ENCODE results near the gene TMEM250.

Gene TMEM250

DNA sequence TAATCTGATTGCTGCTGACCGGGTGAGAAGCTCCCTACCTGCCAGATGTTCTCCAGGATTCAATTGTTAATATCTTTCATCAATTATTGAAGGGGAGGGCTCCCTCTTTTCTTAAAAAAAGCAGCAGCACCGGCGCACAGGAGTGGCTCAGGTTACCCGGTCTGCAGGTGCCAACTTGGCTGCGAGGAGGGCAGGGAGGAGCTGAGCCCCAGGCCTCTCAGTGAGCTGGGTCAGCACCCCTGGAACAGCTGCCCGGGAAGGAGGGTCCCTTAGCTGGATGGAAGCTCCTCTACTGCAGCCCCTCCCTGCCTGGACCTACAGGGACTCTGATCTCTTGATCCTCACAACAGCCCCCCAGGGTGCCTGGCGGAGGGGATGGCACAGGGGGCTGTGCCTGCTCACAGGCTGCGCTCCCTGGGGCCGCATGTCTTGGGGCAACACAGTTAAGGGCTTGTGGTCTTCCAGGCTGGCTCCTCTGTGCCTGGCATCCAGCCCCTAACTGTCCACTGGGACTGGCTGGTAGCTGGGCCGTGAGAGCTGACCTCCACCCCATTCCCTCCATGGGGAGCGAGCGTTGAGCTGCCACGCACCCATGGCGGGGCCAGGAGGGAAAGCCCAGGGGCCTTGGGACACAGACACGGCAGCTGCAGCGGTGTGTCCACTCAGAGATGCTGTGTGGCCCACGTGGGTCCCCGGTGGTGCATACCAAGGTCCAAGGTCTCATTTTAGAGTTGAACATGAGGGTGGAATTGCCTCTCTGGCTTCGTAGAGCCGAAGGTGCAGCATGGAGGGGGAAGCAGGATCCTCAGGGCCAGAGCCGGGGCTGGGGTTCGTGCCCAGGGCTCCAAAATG lies 28.6 kb upstream of the TMEM250 start:
- Histone ChIP-seq H3K4me3 (ENCODE audit: extremely low read depth, insufficient read depth, low read length, poor library complexity, severe bottlenecking) (no peak overlapping the region), H3K9me3 (ENCODE audit: control insufficient read depth, low read length) (no peaks in the 10 kb centered on the region), H3K4me1 (ENCODE audit: control insufficient read depth, insufficient read depth, low read length, poor library complexity, severe bottlenecking) (no peaks in the 10 kb centered on the region), H3K36me3 (ENCODE audit: control insufficient read depth, insufficient read depth, low read length) (no peaks in the 10 kb centered on the region), H3K27ac (ENCODE audit: low read depth, low read length, severe bottlenecking) (no peak overlapping the region)
- 84 to 86% methylated on average over 18 to 21 of the region's 22 CpGs for WGBS, 2 experiments (ENCODE audit: insufficient coverage in 2 of 2)

DNA sequence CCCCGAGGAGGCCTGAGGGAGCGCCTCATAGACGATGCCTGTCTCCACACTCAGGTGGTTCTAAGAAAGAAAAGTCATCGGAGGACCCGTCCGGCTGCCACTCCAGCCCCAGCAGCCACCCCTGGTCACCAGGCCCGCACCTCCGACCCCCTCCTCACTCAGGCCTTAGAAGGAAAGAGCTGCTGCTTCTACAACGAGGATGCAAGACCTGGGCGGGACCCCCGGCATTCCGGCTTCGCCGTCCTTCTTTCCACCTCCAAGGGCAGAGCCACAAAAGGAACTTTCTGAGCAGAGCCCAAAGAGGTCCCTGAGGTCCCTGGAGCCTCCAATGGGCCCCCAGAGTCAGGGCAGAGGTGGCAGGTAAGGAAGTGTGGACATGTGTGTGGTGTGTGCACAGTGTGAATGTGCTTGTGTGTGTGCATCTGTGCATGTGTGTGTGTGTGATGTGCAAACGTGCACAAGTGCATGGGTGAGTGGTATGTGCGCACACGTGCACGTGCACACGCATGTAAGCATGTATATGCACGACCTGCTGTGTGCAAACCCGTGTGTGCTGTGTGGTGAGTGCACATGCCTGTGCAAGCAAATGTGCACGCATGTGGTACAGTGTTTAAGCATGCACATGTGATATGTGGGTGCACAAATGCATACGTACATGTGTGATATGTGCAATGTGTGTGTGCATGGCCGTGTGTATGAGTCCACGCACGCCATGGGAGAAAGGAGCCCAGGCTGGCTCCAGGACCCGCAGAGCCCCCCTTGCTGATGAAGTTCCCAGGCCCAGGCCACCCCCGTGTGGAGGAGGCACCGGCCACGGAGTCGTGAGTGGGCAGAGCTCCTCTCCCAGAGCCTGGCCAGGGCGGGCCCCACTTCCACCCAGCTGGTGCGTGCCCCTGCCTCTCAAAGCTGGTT lies 27.7 kb upstream of the TMEM250 start:
- Histone ChIP-seq H3K4me3 (ENCODE audit: extremely low read depth, insufficient read depth, low read length, poor library complexity, severe bottlenecking) (no peak overlapping the region), H3K27ac (ENCODE audit: low read depth, low read length, severe bottlenecking) (no peak overlapping the region), H3K36me3 (ENCODE audit: control insufficient read depth, insufficient read depth, low read length) (no peaks in the 10 kb centered on the region), H3K9me3 (ENCODE audit: control insufficient read depth, low read length) (no peaks in the 10 kb centered on the region), H3K4me1 (ENCODE audit: control insufficient read depth, insufficient read depth, low read length, poor library complexity, severe bottlenecking) (peaks cover 2% of the 10 kb centered on the region)
- 81 to 83% methylated on average over 32 to 33 of the region's 33 CpGs for WGBS, 2 experiments (ENCODE audit: insufficient coverage in 2 of 2)

DNA sequence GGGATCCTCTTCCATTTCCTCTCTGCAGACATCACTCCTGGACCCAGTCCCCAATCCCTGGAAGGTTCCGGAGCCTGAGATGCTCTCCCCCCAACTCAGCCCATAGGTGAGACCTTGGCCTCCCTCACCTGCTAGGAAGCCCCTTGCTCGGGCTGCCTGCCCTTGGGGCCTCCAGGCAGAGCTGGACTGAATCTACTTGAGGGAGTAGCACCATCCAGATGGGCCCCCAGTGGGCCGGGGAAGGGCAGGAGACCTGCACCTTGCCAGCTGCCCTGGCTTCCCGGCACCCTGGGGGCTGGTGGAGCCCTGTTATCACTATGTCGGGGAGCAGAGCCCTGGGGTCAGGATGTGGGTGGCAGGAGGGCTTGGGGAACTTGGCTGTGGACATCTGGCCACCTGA lies 26.9 kb upstream of the TMEM250 start:
- Histone ChIP-seq H3K4me1 (ENCODE audit: control insufficient read depth, insufficient read depth, low read length, poor library complexity, severe bottlenecking) (peaks cover 4% of the 10 kb centered on the region), H3K9me3 (ENCODE audit: control insufficient read depth, low read length) (no peaks in the 10 kb centered on the region), H3K36me3 (ENCODE audit: control insufficient read depth, insufficient read depth, low read length) (no peaks in the 10 kb centered on the region), H3K27ac (ENCODE audit: low read depth, low read length, severe bottlenecking) (no peak overlapping the region), H3K4me3 (ENCODE audit: extremely low read depth, insufficient read depth, low read length, poor library complexity, severe bottlenecking) (no peak overlapping the region)
- WGBS, 2 experiments (ENCODE audit: insufficient coverage in 2 of 2) = 90 to 91% methylated on average over 5 of the region's 5 CpGs

DNA sequence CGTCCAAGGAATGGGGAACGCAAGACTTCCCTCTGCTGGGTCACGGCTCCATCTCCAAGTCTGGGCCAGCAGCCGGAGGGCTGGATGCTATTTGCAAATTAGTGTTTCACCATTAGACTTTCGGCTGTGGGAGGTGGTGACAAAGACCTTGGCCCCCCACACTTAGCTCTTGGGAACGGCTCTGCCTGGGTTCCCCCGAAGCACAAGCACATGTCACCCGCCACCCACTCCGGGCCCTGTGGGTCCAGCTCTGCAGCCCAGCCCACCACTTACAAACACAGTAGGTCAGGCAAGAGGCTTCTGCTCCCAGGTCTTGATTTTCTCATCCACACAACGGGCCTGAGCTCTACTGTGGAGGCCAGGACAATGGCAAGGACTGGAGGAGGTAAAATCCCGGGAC lies 25.8 kb upstream of the TMEM250 start:
- no peak overlapping the region for H3K4me3 ChIP-seq (ENCODE audit: extremely low read depth, insufficient read depth, low read length, poor library complexity, severe bottlenecking)
- peaks cover 4% of the 10 kb centered on the region for H3K4me1 ChIP-seq (ENCODE audit: control insufficient read depth, insufficient read depth, low read length, poor library complexity, severe bottlenecking)
- H3K27ac ChIP-seq (ENCODE audit: low read depth, low read length, severe bottlenecking) = no peak overlapping the region
- WGBS, 2 experiments (ENCODE audit: insufficient coverage in 2 of 2) = 89 to 94% methylated on average over 10 to 11 of the region's 11 CpGs
- H3K36me3 ChIP-seq (ENCODE audit: control insufficient read depth, insufficient read depth, low read length) = no peaks in the 10 kb centered on the region
- no peaks in the 10 kb centered on the region for H3K9me3 ChIP-seq (ENCODE audit: control insufficient read depth, low read length)

DNA sequence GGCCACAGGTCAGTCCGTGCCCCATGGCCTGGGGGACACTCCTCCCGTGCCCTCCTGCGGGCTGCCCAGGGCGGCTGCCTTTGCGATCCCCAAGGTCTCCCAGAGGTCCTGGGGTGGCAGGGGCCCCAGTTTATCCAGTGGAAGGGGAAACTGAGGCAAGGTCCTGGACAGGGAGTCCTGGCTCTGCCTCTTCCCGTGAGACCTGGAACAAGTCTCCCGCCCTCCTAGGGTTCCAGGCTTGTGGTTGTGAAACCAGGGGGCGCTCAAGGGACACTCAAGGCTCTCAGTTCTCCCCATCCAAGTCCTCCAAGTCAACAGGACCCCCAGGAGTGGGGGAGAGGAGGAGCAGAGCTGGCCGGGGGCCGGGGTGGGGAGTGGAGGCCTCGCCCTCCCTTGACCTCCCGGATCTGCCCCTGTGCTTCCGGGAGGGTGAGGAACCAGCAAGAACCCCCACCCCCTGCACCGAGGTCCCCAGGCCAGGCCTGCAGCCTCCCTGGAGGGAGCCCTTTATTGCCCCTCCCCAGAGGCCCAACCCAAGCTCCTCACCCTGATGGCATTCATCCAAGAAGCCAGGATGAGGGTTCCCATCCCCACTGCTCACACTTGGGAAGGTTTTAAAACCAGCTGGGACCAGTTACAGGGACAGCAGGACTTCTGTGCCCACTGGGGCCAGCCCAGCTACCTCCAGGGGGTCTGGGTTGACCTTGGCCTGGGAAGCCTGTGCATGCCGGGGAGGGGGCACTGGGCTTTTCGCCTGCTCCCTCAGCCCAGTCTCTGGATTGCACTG lies 24.7 kb upstream of the TMEM250 start:
- Histone ChIP-seq H3K27ac (ENCODE audit: low read depth, low read length, severe bottlenecking) (no peak overlapping the region), H3K9me3 (ENCODE audit: control insufficient read depth, low read length) (no peaks in the 10 kb centered on the region), H3K36me3 (ENCODE audit: control insufficient read depth, insufficient read depth, low read length) (no peaks in the 10 kb centered on the region), H3K4me1 (ENCODE audit: control insufficient read depth, insufficient read depth, low read length, poor library complexity, severe bottlenecking) (peaks cover 4% of the 10 kb centered on the region), H3K4me3 (ENCODE audit: extremely low read depth, insufficient read depth, low read length, poor library complexity, severe bottlenecking) (no peak overlapping the region)
- 65 to 89% methylated on average over 4 to 12 of the region's 16 CpGs for WGBS, 2 experiments (ENCODE audit: insufficient coverage in 2 of 2)

DNA sequence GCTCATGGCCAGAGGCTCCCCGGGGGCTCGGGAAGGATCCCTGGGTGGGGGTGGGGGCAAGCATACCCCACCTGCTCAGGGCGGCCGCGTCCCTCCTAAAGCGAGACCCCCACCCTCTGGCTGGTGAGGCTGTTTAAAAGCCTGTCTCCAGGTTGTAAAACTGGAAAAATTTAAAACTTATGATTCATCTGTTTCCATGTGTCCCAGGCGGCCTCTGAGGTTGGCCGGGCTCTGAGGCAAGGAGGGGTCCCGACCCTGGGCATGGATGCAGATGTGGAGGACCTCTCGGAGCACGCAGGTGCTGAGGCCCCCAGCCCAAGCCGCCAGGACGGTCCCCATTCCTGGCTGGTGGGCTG lies 24.2 kb upstream of the TMEM250 start:
- Histone ChIP-seq H3K4me3 (ENCODE audit: extremely low read depth, insufficient read depth, low read length, poor library complexity, severe bottlenecking) (no peak overlapping the region), H3K9me3 (ENCODE audit: control insufficient read depth, low read length) (no peaks in the 10 kb centered on the region), H3K27ac (ENCODE audit: low read depth, low read length, severe bottlenecking) (no peak overlapping the region), H3K36me3 (ENCODE audit: control insufficient read depth, insufficient read depth, low read length) (no peaks in the 10 kb centered on the region), H3K4me1 (ENCODE audit: control insufficient read depth, insufficient read depth, low read length, poor library complexity, severe bottlenecking) (peaks cover 4% of the 10 kb centered on the region)
- WGBS, 2 experiments (ENCODE audit: insufficient coverage in 2 of 2) = 53 to 56% methylated on average over 9 to 12 of the region's 13 CpGs

DNA sequence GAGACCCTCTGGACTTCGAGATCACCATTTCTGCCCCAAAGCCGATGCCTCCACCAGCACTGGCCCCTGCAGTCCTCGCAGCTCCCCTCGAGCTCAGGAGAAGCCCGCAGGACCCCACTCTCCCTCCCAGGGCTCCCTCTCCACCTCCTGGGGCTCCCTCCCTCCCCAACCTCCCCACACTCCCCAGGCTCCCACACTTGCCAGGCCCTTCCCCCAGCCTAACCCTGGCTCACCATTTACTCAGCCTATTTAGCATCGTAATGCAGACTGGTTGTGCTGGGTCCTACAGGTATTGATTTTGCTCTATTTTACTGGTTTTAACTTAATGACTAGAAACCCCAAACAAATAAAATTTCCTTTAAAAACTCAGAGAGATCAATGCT lies 23.7 kb upstream of the TMEM250 start:
- Histone ChIP-seq H3K27ac (ENCODE audit: low read depth, low read length, severe bottlenecking) (no peak overlapping the region), H3K9me3 (ENCODE audit: control insufficient read depth, low read length) (no peaks in the 10 kb centered on the region), H3K4me1 (ENCODE audit: control insufficient read depth, insufficient read depth, low read length, poor library complexity, severe bottlenecking) (peaks cover 4% of the 10 kb centered on the region), H3K36me3 (ENCODE audit: control insufficient read depth, insufficient read depth, low read length) (no peaks in the 10 kb centered on the region), H3K4me3 (ENCODE audit: extremely low read depth, insufficient read depth, low read length, poor library complexity, severe bottlenecking) (no peak overlapping the region)
- WGBS, 2 experiments (ENCODE audit: insufficient coverage in 2 of 2) = 56 to 88% methylated on average over 4 of the region's 6 CpGs

DNA sequence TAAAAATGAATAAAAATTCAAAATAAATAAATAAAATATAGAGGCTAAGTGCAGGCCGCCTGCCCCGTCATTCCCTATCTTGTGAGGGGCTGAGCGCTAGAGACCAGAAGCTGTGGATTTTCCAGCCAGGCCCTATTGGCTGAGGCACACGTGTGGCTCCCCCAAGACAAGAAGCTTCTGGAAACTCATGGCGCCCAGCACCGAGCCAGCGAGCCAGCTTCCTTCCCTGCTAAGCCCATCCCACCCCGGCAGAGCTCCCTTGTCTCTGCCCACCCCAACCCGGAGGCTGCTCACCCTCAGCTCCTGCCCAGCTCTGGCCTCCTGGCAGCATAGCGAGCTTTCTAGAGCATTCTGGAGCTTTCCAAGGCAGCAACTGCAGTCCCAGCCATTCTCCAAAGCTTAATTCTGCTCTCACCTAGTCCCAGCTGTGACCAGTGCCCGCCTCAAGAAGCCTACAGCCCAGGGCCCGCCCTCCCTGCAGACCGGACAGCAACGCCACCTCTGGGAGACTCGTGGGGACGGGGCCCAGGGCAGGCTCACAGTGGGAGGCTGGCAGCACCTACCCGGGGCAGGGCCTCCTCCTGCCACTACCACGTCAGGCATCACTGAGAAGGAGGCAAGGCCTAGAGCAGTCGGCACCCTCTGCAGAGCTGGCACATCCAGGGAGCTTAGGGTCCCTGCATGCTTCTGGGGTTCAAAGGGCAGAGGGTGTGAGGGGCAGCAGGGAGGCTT lies 23.2 kb upstream of the TMEM250 start:
- no peak overlapping the region for H3K27ac ChIP-seq (ENCODE audit: low read depth, low read length, severe bottlenecking)
- peaks cover 4% of the 10 kb centered on the region for H3K4me1 ChIP-seq (ENCODE audit: control insufficient read depth, insufficient read depth, low read length, poor library complexity, severe bottlenecking)
- no peaks in the 10 kb centered on the region for H3K9me3 ChIP-seq (ENCODE audit: control insufficient read depth, low read length)
- WGBS, 2 experiments (ENCODE audit: insufficient coverage in 2 of 2) = 86 to 93% methylated on average over 15 to 19 of the region's 19 CpGs
- no peaks in the 10 kb centered on the region for H3K36me3 ChIP-seq (ENCODE audit: control insufficient read depth, insufficient read depth, low read length)
- H3K4me3 ChIP-seq (ENCODE audit: extremely low read depth, insufficient read depth, low read length, poor library complexity, severe bottlenecking) = no peak overlapping the region

DNA sequence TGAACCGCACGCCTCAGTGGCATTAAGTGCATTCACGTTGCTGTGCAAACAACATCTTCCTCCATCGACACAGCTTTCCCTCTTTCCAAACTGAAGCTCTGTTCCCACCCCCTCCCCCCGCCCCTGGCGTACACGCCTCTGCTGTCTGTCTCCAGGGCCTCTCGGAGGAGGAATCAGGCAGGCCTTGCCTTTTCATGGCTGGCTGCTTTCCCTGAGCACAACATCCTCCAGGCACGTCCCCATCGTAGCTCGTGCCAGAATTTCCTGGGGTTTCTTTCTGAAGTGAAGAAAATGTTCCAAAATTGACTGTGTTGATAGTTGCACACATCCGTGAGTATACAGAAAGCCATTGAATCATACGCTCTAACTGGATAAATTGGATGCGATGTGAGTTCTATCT lies 22.3 kb upstream of the TMEM250 start:
- Histone ChIP-seq H3K4me1 (ENCODE audit: control insufficient read depth, insufficient read depth, low read length, poor library complexity, severe bottlenecking) (peaks cover 4% of the 10 kb centered on the region), H3K27ac (ENCODE audit: low read depth, low read length, severe bottlenecking) (no peak overlapping the region), H3K4me3 (ENCODE audit: extremely low read depth, insufficient read depth, low read length, poor library complexity, severe bottlenecking) (no peak overlapping the region), H3K9me3 (ENCODE audit: control insufficient read depth, low read length) (no peaks in the 10 kb centered on the region), H3K36me3 (ENCODE audit: control insufficient read depth, insufficient read depth, low read length) (no peaks in the 10 kb centered on the region)
- WGBS, 2 experiments (ENCODE audit: insufficient coverage in 2 of 2) = 69 to 86% methylated on average over 2 to 10 of the region's 14 CpGs

DNA sequence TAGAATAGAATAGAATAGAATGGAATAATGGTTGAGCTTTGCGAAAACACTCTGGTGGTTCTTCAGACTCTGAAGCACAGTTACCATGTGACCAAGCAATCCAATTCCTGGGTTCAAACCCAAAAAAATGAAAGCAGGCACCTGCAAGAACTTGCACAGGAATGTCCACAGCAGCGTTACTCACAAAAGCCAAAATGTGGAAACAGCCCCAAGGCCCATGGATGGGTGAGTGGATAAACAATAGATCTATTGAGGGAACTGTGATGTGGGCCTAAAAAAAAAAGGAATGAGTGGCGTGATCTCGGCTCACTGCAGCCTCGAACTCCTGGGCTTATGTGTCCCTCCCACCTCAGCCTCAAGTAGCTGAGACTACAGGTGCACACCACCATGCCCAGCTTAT lies 21.4 kb upstream of the TMEM250 start:
- Histone ChIP-seq H3K4me3 (ENCODE audit: extremely low read depth, insufficient read depth, low read length, poor library complexity, severe bottlenecking) (no peak overlapping the region), H3K9me3 (ENCODE audit: control insufficient read depth, low read length) (no peaks in the 10 kb centered on the region), H3K4me1 (ENCODE audit: control insufficient read depth, insufficient read depth, low read length, poor library complexity, severe bottlenecking) (peaks cover 4% of the 10 kb centered on the region), H3K27ac (ENCODE audit: low read depth, low read length, severe bottlenecking) (no peak overlapping the region), H3K36me3 (ENCODE audit: control insufficient read depth, insufficient read depth, low read length) (no peaks in the 10 kb centered on the region)
- WGBS, 2 experiments (ENCODE audit: insufficient coverage in 2 of 2) = 98 to 100% methylated on average over 2 to 4 of the region's 5 CpGs

All from mesodermal cell (in vitro differentiated cells).